GM19372 (cell line): Measurements from ENCODE around the gene ITGB5.
"Not testable (repeated sequence)": the region's sequence is repeated elsewhere in the genome, so short reads cannot be mapped to it uniquely, and the experiment has no call there.

Experiments
- ATAC-seq: cut with Tn5 transposase; IDR thresholded peaks from one replicate; pipeline ENCODE4 v1.9.1; 2021; ENCODE audit warnings: mild to moderate bottlenecking, low read depth, moderate library complexity; ENCODE audit not compliant: unreplicated experiment

ITGB5 gene

GRCh38 chr3:124839896-124840295 lies 47.3 kb downstream of the ITGB5 start:
- ATAC-seq, result no peak

- no peak for ATAC-seq
These were observed 48.2 kb downstream of the ITGB5 start for GRCh38 chr3:124838963-124839362.

GRCh38 chr3:124837730-124838186 lies 49.4 kb downstream of the ITGB5 start:
- no peak for ATAC-seq

- ATAC-seq, result no peak
These were observed 50.1 kb downstream of the ITGB5 start for GRCh38 chr3:124837065-124837464.

- no peak for ATAC-seq
These were observed 50.7 kb downstream of the ITGB5 start for GRCh38 chr3:124836448-124836847.

- ATAC-seq, result peak; percentile 92
These were observed 52.1 kb downstream of the ITGB5 start for GRCh38 chr3:124834723-124835718.

GRCh38 chr3:124833710-124834332 lies 53.3 kb downstream of the ITGB5 start:
- ATAC-seq, result no peak

- ATAC-seq, result no peak
These were observed 54.1 kb downstream of the ITGB5 start for GRCh38 chr3:124832782-124833709.

GRCh38 chr3:124831628-124832199 lies 55.5 kb downstream of the ITGB5 start:
- ATAC-seq, result no peak

- no peak for ATAC-seq
These were observed 57.2 kb downstream of the ITGB5 start for GRCh38 chr3:124829819-124830554.

GRCh38 chr3:124829178-124829818 lies 57.9 kb downstream of the ITGB5 start:
- no peak for ATAC-seq

GRCh38 chr3:124827476-124828206 lies 59.5 kb downstream of the ITGB5 start:
- ATAC-seq, result not testable (repeated sequence)

GRCh38 chr3:124826703-124827102 lies 60.5 kb downstream of the ITGB5 start:
- ATAC-seq, result no peak

GRCh38 chr3:124824286-124824915 lies 62.8 kb downstream of the ITGB5 start:
- no peak for ATAC-seq

- no peak for ATAC-seq
These were observed 63.5 kb downstream of the ITGB5 start for GRCh38 chr3:124823648-124824047.

- no peak for ATAC-seq
These were observed 64.0 kb downstream of the ITGB5 start for GRCh38 chr3:124823206-124823605.

- ATAC-seq, result no peak
These were observed 65.8 kb downstream of the ITGB5 start for GRCh38 chr3:124821356-124821755.
